Keratinocyte (primary cell): Measurements from ENCODE around the gene SLC38A1. TPM values are rescaled to one million over a fixed set of nuclear protein-coding genes. Genes with fewer than 3 reads are reported as not detected.

Source experiments
- DNase-seq: peaks from one replicate; pipeline ENCODE4 v3.0.0-alpha.2; 2011; ENCODE audit warnings: low read depth, missing footprints, low spot score
- FAIRE-seq: peaks from 2 replicates; lab custom pipeline; 2011; peaks lifted over from hg19 to GRCh38; lab: Jason Lieb, UNC
- H2AFZ ChIP-seq: 2 replicates; pipeline ENCODE4 v1.6.0; 2012; ENCODE audit warnings: low read length, control low read depth, inconsistent platforms; ENCODE audit not compliant: control insufficient read depth
- H3K27ac ChIP-seq: 2 replicates; pipeline ENCODE4 v1.5.1; 2011; ENCODE audit warnings: low read length; ENCODE audit not compliant: control insufficient read depth, insufficient read depth
- H3K27me3 ChIP-seq: 3 replicates; pipeline ENCODE4 v1.6.0; 2011; ENCODE audit warnings: low read length; ENCODE audit not compliant: control insufficient read depth, insufficient read depth; ENCODE audit errors: extremely low read depth
- H3K36me3 ChIP-seq, 2 experiments: 2 replicates in 1 of 2; 3 replicates in 1 of 2; pipeline ENCODE4 v1.5.1; 2011; ENCODE audit warnings: low read length in 2 of 2, mild to moderate bottlenecking in 1 of 2; ENCODE audit not compliant: control insufficient read depth in 2 of 2, insufficient read depth in 2 of 2; ENCODE audit errors: extremely low read depth in 1 of 2
- H3K4me1 ChIP-seq: 3 replicates; pipeline ENCODE4 v1.5.1; 2011; ENCODE audit warnings: low read length; ENCODE audit not compliant: control insufficient read depth, insufficient read depth; ENCODE audit errors: extremely low read depth
- H3K4me2 ChIP-seq: 3 replicates; pipeline ENCODE4 v1.6.0; 2011; ENCODE audit warnings: low read depth, low read length; ENCODE audit not compliant: control insufficient read depth, insufficient read depth; ENCODE audit errors: extremely low read depth
- H3K4me3 ChIP-seq, 3 experiments: fragments of 200-600 bp in 1 of 3; sonication (generic) in 1 of 3; 2 replicates in 2 of 3; 3 replicates in 1 of 3; pipeline ENCODE4 v1.5.1; 2011 to 2016; ENCODE audit warnings: low read length in 3 of 3, mild to moderate bottlenecking in 3 of 3, control low read depth in 2 of 3, inconsistent platforms in 1 of 3, low read depth in 1 of 3, mixed read lengths in 1 of 3, mixed run types in 1 of 3, moderate library complexity in 1 of 3; ENCODE audit not compliant: control insufficient read depth in 2 of 3, insufficient read depth in 2 of 3; ENCODE audit errors: extremely low read depth in 1 of 3
- H3K79me2 ChIP-seq: 2 replicates; pipeline ENCODE4 v1.6.0; 2012; ENCODE audit warnings: low read length; ENCODE audit not compliant: control insufficient read depth, insufficient read depth
- H3K9ac ChIP-seq: 3 replicates; pipeline ENCODE4 v1.6.0; 2011; ENCODE audit warnings: low read length; ENCODE audit not compliant: control insufficient read depth, insufficient read depth; ENCODE audit errors: extremely low read depth
- H3K9me1 ChIP-seq: 3 replicates; pipeline ENCODE4 v1.6.0; 2011; ENCODE audit warnings: low read length; ENCODE audit not compliant: control insufficient read depth, insufficient read depth; ENCODE audit errors: extremely low read depth
- H3K9me3 ChIP-seq: 2 replicates; pipeline ENCODE4 v1.5.1; 2012; ENCODE audit warnings: low read depth, low read length; ENCODE audit not compliant: control insufficient read depth
- H4K20me1 ChIP-seq: 3 replicates; pipeline ENCODE4 v1.6.0; 2011; ENCODE audit warnings: low read length; ENCODE audit not compliant: control insufficient read depth, insufficient read depth; ENCODE audit errors: extremely low read depth
- EZH2 ChIP-seq: IDR thresholded peaks from one replicate; pipeline ENCODE4 v1.6.1; 2012; ENCODE audit warnings: inconsistent platforms, mild to moderate bottlenecking, low read length, moderate library complexity
- dilution Hi-C: fragments of 300-500 bp; cut with MboI; formaldehyde crosslinking; loops from one replicate; pipeline ENCODE4 v1.7.0; 2020; ENCODE audit warnings: low sequenced_read_pairs; ENCODE audit not compliant: extremely low pct_ligation_motif_present
- polyA plus RNA-seq, 5 experiments: library from polyadenylated mRNA; depleted of rRNA in 3 of 5; stranded (reverse) in 3 of 5; stranded (forward) in 1 of 5; unstranded in 1 of 5; fragments of >200 nt; gene quantifications; 1 replicate in 1 of 5; 2 replicates in 3 of 5; 3 replicates in 1 of 5; pipeline versions ENCODE4 v1.2.1 to v1.2.3, GENCODE V29; 2011 to 2012; ENCODE audit warnings: missing spikeins in 2 of 5, low read depth in 1 of 5, low replicate concordance in 1 of 5
- TF ChIP-seq, protein P1 (sequence below), 3 experiments: IDR thresholded peaks in 1 of 3; conservative IDR thresholded peaks in 1 of 3; optimal IDR thresholded peaks in 1 of 3; 2 replicates in 2 of 3; 3 replicates in 1 of 3; pipeline versions ENCODE3 to v1.5.1; 2011; ENCODE audit warnings: low read length in 3 of 3, mild to moderate bottlenecking in 3 of 3, moderate library complexity in 2 of 3, control low read depth in 1 of 3, inconsistent platforms in 1 of 3; ENCODE audit not compliant: insufficient read depth in 2 of 3; ENCODE audit errors: extremely low read depth in 1 of 3

Gene SLC38A1
- polyA plus RNA-seq, 1 donor (not counting 4 experiments of a cell fraction or from before 2014, with no cell fraction given) = 134 TPM

DNA sequence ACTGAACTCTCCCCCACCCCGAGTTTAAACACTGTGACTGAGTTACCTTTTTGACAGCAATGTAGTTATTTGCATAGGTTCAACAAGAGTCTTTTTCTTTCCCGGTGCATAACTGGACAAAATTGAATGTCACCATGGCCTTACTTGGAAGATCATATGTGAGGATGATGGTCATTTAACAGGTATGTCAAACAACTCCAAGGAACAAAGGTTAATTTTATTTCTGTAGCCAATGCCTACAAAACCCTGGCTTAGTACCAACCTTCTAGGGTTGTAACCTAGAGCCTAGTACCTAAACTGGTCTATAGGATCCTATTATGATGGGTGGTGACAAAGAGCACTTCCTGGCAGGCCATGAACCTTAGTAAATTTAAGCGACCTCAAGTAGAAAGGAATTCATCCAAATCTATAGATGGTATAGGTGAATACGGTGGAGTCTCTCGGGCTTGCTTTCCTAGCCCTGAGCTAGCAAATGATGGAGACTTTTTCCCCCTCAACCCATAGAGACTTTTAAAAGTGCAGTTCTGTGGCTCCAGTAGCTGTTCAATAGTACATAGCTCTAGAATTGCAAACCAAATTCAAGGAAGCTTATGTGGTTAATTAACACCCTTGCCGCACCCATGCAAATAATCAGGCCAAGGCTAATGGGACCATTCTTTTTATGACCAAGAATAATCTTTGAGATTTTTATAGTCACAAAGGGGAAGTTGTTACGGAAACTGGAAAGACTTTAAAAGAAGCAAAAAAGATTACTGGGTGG, 89.0 kb downstream of the SLC38A1 start:
- Histone ChIP-seq H3K79me2 (no peaks in the 10 kb centered on the region), H3K27me3 (no peaks in the 10 kb centered on the region), H3K36me3 (no peaks in the 10 kb centered on the region), H3K4me3 (no peak overlapping the region), H3K4me1 (no peaks in the 10 kb centered on the region), H2AFZ (no peak overlapping the region), H3K9me3 (no peaks in the 10 kb centered on the region), H3K9me1 (no peaks in the 10 kb centered on the region), H3K4me2 (no peak overlapping the region), H4K20me1 (no peaks in the 10 kb centered on the region), H3K9ac (no peak overlapping the region), H3K27ac (no peak overlapping the region)
- DNase-seq (no peak), FAIRE-seq (no peak)
- dilution Hi-C loops = no loop called here
- TF ChIP-seq, protein P1, sequence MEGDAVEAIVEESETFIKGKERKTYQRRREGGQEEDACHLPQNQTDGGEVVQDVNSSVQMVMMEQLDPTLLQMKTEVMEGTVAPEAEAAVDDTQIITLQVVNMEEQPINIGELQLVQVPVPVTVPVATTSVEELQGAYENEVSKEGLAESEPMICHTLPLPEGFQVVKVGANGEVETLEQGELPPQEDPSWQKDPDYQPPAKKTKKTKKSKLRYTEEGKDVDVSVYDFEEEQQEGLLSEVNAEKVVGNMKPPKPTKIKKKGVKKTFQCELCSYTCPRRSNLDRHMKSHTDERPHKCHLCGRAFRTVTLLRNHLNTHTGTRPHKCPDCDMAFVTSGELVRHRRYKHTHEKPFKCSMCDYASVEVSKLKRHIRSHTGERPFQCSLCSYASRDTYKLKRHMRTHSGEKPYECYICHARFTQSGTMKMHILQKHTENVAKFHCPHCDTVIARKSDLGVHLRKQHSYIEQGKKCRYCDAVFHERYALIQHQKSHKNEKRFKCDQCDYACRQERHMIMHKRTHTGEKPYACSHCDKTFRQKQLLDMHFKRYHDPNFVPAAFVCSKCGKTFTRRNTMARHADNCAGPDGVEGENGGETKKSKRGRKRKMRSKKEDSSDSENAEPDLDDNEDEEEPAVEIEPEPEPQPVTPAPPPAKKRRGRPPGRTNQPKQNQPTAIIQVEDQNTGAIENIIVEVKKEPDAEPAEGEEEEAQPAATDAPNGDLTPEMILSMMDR (optimal IDR thresholded peaks at IDR 0.05 in 1 of 3, IDR thresholded peaks at IDR 0.05 in 1 of 3, conservative IDR thresholded peaks at IDR 0.05 in 1 of 3; ENCODE audit: extremely low read depth in 1 of 3, insufficient read depth in 2 of 3, low read length in 3 of 3) = no peak
- TF ChIP-seq EZH2 = no peak

DNA sequence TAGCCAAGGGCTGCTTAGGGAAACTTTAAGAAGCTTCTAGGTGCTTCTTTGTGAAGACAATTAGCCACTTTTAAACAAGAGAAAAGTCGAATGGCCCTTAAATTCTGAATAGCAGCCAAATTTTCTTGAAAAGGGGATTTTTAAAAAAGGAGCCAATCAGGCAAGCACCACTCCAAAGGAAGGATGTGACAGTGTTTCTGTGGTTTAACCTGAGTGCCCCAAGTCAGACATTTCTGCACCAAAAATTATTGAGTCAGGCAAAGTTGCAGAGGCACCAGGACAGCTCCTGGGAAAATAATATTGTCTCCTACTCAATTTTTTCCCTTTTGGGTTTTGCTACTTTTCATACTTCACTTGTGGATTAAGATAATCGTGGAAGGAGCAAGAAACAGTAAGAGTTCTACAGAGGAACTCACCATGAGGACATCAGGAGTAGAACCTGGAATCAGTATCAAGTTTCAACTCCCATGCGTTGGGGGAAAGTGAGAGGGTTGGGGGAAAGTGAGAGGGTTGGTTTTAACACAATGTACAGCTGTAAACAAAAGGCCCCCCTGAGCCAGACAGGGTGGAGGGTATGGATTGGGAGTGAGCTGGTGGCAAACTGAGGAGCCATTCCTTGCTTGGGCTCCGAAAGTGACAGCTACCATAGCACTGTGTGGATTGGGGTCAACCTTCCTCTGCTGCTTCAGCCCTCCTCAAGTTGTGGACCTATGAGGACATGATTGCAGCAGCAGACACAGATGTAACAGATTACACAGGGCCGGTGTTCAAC, 90.8 kb downstream of the SLC38A1 start:
- Histone ChIP-seq H3K9ac (no peak overlapping the region), H3K4me2 (no peak overlapping the region), H3K9me3 (no peaks in the 10 kb centered on the region), H3K4me3 (no peak overlapping the region), H3K4me1 (no peaks in the 10 kb centered on the region), H3K27me3 (no peaks in the 10 kb centered on the region), H2AFZ (no peak overlapping the region), H3K9me1 (no peaks in the 10 kb centered on the region), H3K36me3 (no peaks in the 10 kb centered on the region), H3K79me2 (no peaks in the 10 kb centered on the region), H4K20me1 (no peaks in the 10 kb centered on the region), H3K27ac (no peak overlapping the region)
- FAIRE-seq (no peak), DNase-seq (no peak)
- dilution Hi-C loops = no loop called here
- TF ChIP-seq, protein P1 (optimal IDR thresholded peaks at IDR 0.05 in 1 of 3, IDR thresholded peaks at IDR 0.05 in 1 of 3, conservative IDR thresholded peaks at IDR 0.05 in 1 of 3; ENCODE audit: extremely low read depth in 1 of 3, insufficient read depth in 2 of 3, low read length in 3 of 3) = no peak
- TF ChIP-seq EZH2 = no peak
